Measurements from ENCODE around the gene FAM72A.
"Not testable (repeated sequence)": the region's sequence is repeated elsewhere in the genome, so short reads cannot be mapped to it uniquely, and the experiment has no call there.

DNA sequence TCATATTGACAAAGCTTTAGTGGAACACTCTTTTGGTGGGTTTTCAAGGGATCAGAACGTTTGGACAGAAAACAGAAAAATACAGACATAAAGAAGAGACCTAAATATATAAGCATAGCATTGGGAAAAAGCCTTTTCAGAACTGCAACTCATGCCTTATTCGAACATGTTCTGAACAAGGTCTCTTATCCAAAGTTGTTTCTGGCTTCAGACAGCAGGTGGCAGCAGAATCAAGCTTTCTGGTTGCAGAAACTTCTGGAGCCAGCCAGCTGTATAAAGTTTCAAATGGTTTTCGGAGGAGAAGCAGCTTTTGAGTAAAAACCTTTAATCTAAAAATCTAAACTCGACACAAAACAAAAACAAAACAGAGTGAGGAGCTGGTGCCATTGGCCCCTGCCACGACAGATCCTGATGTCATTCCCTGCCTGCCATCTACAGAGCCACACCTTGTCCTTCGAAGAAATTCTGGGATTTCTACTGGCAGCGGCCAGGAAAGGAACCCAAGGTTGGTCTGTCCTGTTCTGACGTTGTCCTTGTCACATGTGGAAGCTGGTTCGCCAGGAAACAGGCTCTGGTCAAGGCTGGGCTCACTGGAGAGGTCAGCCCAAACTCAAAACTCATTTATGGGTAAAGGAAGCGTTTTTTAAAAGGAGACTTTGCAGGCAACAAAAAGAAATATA is 35.1 kb downstream of the FAM72A start:
- TF ChIP-seq POLR2A, EP300 (IDR thresholded peaks at IDR 0.05): not testable (repeated sequence)
- TF ChIP-seq, protein P1, sequence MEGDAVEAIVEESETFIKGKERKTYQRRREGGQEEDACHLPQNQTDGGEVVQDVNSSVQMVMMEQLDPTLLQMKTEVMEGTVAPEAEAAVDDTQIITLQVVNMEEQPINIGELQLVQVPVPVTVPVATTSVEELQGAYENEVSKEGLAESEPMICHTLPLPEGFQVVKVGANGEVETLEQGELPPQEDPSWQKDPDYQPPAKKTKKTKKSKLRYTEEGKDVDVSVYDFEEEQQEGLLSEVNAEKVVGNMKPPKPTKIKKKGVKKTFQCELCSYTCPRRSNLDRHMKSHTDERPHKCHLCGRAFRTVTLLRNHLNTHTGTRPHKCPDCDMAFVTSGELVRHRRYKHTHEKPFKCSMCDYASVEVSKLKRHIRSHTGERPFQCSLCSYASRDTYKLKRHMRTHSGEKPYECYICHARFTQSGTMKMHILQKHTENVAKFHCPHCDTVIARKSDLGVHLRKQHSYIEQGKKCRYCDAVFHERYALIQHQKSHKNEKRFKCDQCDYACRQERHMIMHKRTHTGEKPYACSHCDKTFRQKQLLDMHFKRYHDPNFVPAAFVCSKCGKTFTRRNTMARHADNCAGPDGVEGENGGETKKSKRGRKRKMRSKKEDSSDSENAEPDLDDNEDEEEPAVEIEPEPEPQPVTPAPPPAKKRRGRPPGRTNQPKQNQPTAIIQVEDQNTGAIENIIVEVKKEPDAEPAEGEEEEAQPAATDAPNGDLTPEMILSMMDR (IDR thresholded peaks at IDR 0.05): peak in 1 of 4 experiments; percentile 22
